Calu3 (cell line): ENCODE results near the gene SLC38A8. TPM values are rescaled to one million over a fixed set of nuclear protein-coding genes. Genes with fewer than 3 reads are reported as not detected.

Experiments used
- BruUV-seq: library from RNA; stranded (reverse); fragments of 400-500 nt; replicated peaks from 2 replicates; lab custom pipeline; 2021; lab: Mats Ljungman, UMichigan
- CTCF ChIA-PET: fragments of 300-600 bp; sonication (Branson Sonifier 250); formaldehyde crosslinking; loops from one replicate; lab custom pipeline; 2022; ENCODE audit warnings: antibody characterized with exemption; lab: Charles Lee
- DNase-seq: peaks from one replicate; pipeline ENCODE4 v3.0.0; 2022
- H3K27ac Mint-ChIP-seq: one replicate; pipeline ENCODE4 v1.8.0; 2022; ENCODE audit warnings: mixed read lengths; ENCODE audit not compliant: unreplicated experiment
- H3K27me3 Mint-ChIP-seq: one replicate; pipeline ENCODE4 v1.8.0; 2022; ENCODE audit warnings: mixed read lengths; ENCODE audit not compliant: unreplicated experiment
- H3K36me3 Mint-ChIP-seq: one replicate; pipeline ENCODE4 v1.8.0; 2022; ENCODE audit warnings: mild to moderate bottlenecking, moderate library complexity, mixed read lengths; ENCODE audit not compliant: insufficient read depth, unreplicated experiment
- H3K4me1 Mint-ChIP-seq: one replicate; pipeline ENCODE4 v1.8.0; 2022; ENCODE audit warnings: mild to moderate bottlenecking, low read depth, mixed read lengths; ENCODE audit not compliant: unreplicated experiment
- H3K4me3 Mint-ChIP-seq: one replicate; pipeline ENCODE4 v1.8.0; 2022; ENCODE audit warnings: mild to moderate bottlenecking, low read depth, moderate library complexity, mixed read lengths; ENCODE audit not compliant: unreplicated experiment
- H3K9me3 Mint-ChIP-seq: one replicate; pipeline ENCODE4 v1.8.0; 2022; ENCODE audit warnings: low read depth, mixed read lengths; ENCODE audit not compliant: unreplicated experiment
- CTCF ChIP-seq: fragments of 200-600 bp; IDR thresholded peaks from one replicate; pipeline ENCODE4 v1.8.0; 2022; ENCODE audit warnings: antibody characterized with exemption; ENCODE audit not compliant: unreplicated experiment
- intact Hi-C: fragments of 100-400 bp; cut with micrococcal nuclease; formaldehyde crosslinking; loops from one replicate; pipeline ENCODE4 v1.10.0; 2022; ENCODE audit not compliant: unreplicated experiment
- total RNA-seq: library from RNA; stranded (reverse); gene quantifications from 2 replicates; pipeline ENCODE4 v1.2.3, GENCODE V29; 2022

The SLC38A8 gene
- total RNA-seq, 1 experiment from 2014 or later, result not detected

- CTCF ChIA-PET, result no interaction called here
- no TSS peak for BruUV-seq
- TF ChIP-seq CTCF, result no peak
These were observed 68.1 kb downstream of the SLC38A8 start for GRCh38 chr16:83974475-83974874.

GRCh38 chr16:83973581-83974385 is 68.8 kb downstream of the SLC38A8 start:
- BruUV-seq, result no TSS peak
- intact Hi-C loops, result loop anchor here (5.0 kb wide), 1 partner anchor 94 kb away; no protein-coding TSS in a partner anchor
- CTCF ChIA-PET, result no interaction called here
- Mint-ChIP-seq H3K27ac (no peak overlapping the region), H3K4me3 (no peak overlapping the region), H3K9me3 (peaks cover 4% of the 10 kb centered on the region), H3K4me1 (no peaks in the 10 kb centered on the region), H3K27me3 (peaks cover 94% of the 10 kb centered on the region), H3K36me3 (peaks cover 7% of the 10 kb centered on the region)
- no peak for TF ChIP-seq CTCF
- no peak for DNase-seq

More at GRCh38 chr16:83974475-83974874, 68.1 kb downstream of the SLC38A8 start:
- no peak overlapping the region for H3K4me3 Mint-ChIP-seq
- DNase-seq, result no peak
- no peaks in the 10 kb centered on the region for H3K4me1 Mint-ChIP-seq
- intact Hi-C loops, result loop anchor here (5.0 kb wide), 1 partner anchor 93 kb away; no protein-coding TSS in a partner anchor
- peaks cover 8% of the 10 kb centered on the region for H3K9me3 Mint-ChIP-seq
- peaks cover 7% of the 10 kb centered on the region for H3K36me3 Mint-ChIP-seq
- H3K27me3 Mint-ChIP-seq, result peaks cover 94% of the 10 kb centered on the region
- H3K27ac Mint-ChIP-seq, result no peak overlapping the region

GRCh38 chr16:83973077-83973476 is 69.5 kb downstream of the SLC38A8 start:
- DNase-seq, result no peak
- Mint-ChIP-seq H3K27ac (no peak overlapping the region), H3K9me3 (peaks cover 2% of the 10 kb centered on the region), H3K4me1 (no peaks in the 10 kb centered on the region), H3K36me3 (peaks cover 7% of the 10 kb centered on the region), H3K27me3 (peaks cover 92% of the 10 kb centered on the region), H3K4me3 (no peak overlapping the region)
- CTCF ChIA-PET, result no interaction called here
- no TSS peak for BruUV-seq
- intact Hi-C loops, result loop anchor here (5.0 kb wide), 1 partner anchor 94 kb away; no protein-coding TSS in a partner anchor
- no peak for TF ChIP-seq CTCF

- BruUV-seq, result no TSS peak
- intact Hi-C loops, result loop anchor here (5.0 kb wide), 1 partner anchor 95 kb away; no protein-coding TSS in a partner anchor
- Mint-ChIP-seq H3K4me1 (no peaks in the 10 kb centered on the region), H3K27ac (no peak overlapping the region), H3K9me3 (no peaks in the 10 kb centered on the region), H3K27me3 (peaks cover 92% of the 10 kb centered on the region), H3K36me3 (peaks cover 12% of the 10 kb centered on the region), H3K4me3 (no peak overlapping the region)
- no peak for TF ChIP-seq CTCF
- no peak for DNase-seq
- CTCF ChIA-PET, result no interaction called here
These were observed 70.2 kb downstream of the SLC38A8 start for GRCh38 chr16:83972256-83973008.
